Ishikawa (cell line): ENCODE data around the gene TAS2R41.

ENCODE experiments used
- CEBPB ChIP-seq: IDR thresholded peaks from 2 replicates; pipeline ENCODE4 v1.6.1; 2012
- CREB1 ChIP-seq: IDR thresholded peaks from 2 replicates; pipeline ENCODE4 v1.6.1; 2012; ENCODE audit warnings: low read depth
- EGR1 ChIP-seq: IDR thresholded peaks from 2 replicates; pipeline ENCODE4 v1.6.1; 2012
- EP300 ChIP-seq: IDR thresholded peaks from 2 replicates; pipeline ENCODE4 v1.6.1; 2012; ENCODE audit warnings: borderline replicate concordance
- FOXM1 ChIP-seq: IDR thresholded peaks from 2 replicates; pipeline ENCODE4 v1.6.1; 2012; ENCODE audit warnings: low read depth, borderline replicate concordance
- RAD21 ChIP-seq: IDR thresholded peaks from 2 replicates; pipeline ENCODE4 v1.6.1; 2012; ENCODE audit warnings: low read depth
- TAF1 ChIP-seq: IDR thresholded peaks from 2 replicates; pipeline ENCODE4 v1.6.1; 2012; ENCODE audit warnings: low read depth, mild to moderate bottlenecking
- TCF12 ChIP-seq: IDR thresholded peaks from 2 replicates; pipeline ENCODE4 v1.6.1; 2012; ENCODE audit warnings: low read depth
- YY1 ChIP-seq: IDR thresholded peaks from 2 replicates; pipeline ENCODE4 v1.6.1; 2012; ENCODE audit warnings: low read depth
- ZBTB7A ChIP-seq: IDR thresholded peaks from 2 replicates; pipeline ENCODE4 v1.6.1; 2012; ENCODE audit warnings: low read depth
- TF ChIP-seq, protein P1 (sequence below): IDR thresholded peaks from 2 replicates; pipeline ENCODE4 v1.6.1; 2012; ENCODE audit warnings: low read depth, mild to moderate bottlenecking

DNA sequence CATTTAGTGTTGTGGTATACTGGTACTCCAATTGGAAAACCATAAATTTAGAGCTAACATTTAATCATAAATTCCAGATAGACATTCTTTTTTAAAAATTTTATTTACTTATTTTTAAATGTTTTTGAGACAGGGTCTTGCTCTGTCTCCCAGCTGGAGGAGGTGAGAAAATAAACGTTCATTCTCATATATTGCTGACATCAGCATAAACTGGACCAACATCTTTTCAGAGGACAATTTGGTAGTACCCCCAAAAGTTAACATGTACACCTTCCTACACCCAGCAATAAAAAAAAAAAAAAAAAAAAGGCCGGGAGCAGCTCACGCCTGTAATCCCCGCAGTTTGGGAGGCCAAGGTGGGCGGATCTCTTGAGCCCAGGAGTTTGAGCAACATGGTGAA is 29.2 kb upstream of the TAS2R41 start:
- TF ChIP-seq FOXM1 (no peak), TCF12 (no peak), TAF1 (no peak), RAD21 (no peak), CREB1 (no peak), CEBPB (no peak), YY1 (no peak), EGR1 (no peak), ZBTB7A (no peak), EP300 (no peak)
- TF ChIP-seq, protein P1, sequence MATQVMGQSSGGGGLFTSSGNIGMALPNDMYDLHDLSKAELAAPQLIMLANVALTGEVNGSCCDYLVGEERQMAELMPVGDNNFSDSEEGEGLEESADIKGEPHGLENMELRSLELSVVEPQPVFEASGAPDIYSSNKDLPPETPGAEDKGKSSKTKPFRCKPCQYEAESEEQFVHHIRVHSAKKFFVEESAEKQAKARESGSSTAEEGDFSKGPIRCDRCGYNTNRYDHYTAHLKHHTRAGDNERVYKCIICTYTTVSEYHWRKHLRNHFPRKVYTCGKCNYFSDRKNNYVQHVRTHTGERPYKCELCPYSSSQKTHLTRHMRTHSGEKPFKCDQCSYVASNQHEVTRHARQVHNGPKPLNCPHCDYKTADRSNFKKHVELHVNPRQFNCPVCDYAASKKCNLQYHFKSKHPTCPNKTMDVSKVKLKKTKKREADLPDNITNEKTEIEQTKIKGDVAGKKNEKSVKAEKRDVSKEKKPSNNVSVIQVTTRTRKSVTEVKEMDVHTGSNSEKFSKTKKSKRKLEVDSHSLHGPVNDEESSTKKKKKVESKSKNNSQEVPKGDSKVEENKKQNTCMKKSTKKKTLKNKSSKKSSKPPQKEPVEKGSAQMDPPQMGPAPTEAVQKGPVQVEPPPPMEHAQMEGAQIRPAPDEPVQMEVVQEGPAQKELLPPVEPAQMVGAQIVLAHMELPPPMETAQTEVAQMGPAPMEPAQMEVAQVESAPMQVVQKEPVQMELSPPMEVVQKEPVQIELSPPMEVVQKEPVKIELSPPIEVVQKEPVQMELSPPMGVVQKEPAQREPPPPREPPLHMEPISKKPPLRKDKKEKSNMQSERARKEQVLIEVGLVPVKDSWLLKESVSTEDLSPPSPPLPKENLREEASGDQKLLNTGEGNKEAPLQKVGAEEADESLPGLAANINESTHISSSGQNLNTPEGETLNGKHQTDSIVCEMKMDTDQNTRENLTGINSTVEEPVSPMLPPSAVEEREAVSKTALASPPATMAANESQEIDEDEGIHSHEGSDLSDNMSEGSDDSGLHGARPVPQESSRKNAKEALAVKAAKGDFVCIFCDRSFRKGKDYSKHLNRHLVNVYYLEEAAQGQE = no peak
